ENCODE measurements around the gene SRRM5.

DNA sequence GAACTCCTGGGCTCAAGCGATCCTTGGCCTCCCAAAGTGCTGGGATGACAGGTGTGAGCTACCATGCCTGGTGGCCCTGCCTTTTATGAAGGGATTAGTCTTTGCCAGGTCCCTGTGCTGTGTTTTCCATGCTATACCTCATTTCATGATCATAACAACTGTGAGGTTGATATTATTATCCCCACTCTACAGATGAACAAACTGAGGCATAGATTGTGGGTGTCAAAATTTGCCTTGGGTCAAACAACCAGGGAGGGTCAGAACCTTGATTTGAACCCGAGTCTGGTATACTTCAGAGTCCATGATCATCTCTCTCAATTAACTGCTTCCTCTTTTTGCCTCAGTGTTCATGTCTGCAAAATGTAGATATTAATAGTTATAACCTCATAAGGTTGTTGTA, 29.4 kb upstream of the SRRM5 start:
- no peak for TF ChIP-seq POLR2AphosphoS5 (IDR thresholded peaks at IDR 0.05)
- TF ChIP-seq, protein P1, sequence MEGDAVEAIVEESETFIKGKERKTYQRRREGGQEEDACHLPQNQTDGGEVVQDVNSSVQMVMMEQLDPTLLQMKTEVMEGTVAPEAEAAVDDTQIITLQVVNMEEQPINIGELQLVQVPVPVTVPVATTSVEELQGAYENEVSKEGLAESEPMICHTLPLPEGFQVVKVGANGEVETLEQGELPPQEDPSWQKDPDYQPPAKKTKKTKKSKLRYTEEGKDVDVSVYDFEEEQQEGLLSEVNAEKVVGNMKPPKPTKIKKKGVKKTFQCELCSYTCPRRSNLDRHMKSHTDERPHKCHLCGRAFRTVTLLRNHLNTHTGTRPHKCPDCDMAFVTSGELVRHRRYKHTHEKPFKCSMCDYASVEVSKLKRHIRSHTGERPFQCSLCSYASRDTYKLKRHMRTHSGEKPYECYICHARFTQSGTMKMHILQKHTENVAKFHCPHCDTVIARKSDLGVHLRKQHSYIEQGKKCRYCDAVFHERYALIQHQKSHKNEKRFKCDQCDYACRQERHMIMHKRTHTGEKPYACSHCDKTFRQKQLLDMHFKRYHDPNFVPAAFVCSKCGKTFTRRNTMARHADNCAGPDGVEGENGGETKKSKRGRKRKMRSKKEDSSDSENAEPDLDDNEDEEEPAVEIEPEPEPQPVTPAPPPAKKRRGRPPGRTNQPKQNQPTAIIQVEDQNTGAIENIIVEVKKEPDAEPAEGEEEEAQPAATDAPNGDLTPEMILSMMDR (IDR thresholded peaks at IDR 0.05) = no peak
- TF ChIP-seq POLR2A (IDR thresholded peaks at IDR 0.05) = no peak
